Endothelial cell of umbilical vein (primary cell): Measurements from ENCODE around the gene NSL1.

Experiments
- EZH2 ChIP-seq: IDR thresholded peaks from 2 replicates; pipeline ENCODE4 v1.6.1; 2012; ENCODE audit warnings: borderline replicate concordance, low read depth, mild to moderate bottlenecking, moderate library complexity, low read length, inconsistent platforms; ENCODE audit not compliant: severe bottlenecking
- FOS ChIP-seq: IDR thresholded peaks from 2 replicates; pipeline ENCODE4 v1.6.1; 2011; ENCODE audit warnings: mild to moderate bottlenecking, low read length, moderate library complexity, borderline replicate concordance; ENCODE audit not compliant: insufficient read depth
- GATA2 ChIP-seq: IDR thresholded peaks from 2 replicates; pipeline ENCODE4 v1.7.0; 2011; ENCODE audit warnings: low read depth, mild to moderate bottlenecking, moderate library complexity, mixed read lengths, low read length; ENCODE audit not compliant: insufficient read length, insufficient read depth
- JUN ChIP-seq: IDR thresholded peaks from 2 replicates; pipeline ENCODE4 v1.6.1; 2011; ENCODE audit warnings: borderline replicate concordance, low read depth; ENCODE audit not compliant: insufficient read length, insufficient read depth
- MYC ChIP-seq: IDR thresholded peaks from one replicate; pipeline ENCODE4 v1.6.1; 2011; ENCODE audit warnings: mild to moderate bottlenecking, low read depth, low read length
- POLR2A ChIP-seq: IDR thresholded peaks from 2 replicates; pipeline ENCODE4 v1.6.1; 2012; ENCODE audit warnings: low read depth, mild to moderate bottlenecking, control low read depth, low read length
- POLR2AphosphoS5 ChIP-seq: IDR thresholded peaks from 2 replicates; pipeline ENCODE4 v1.6.1; 2012; ENCODE audit warnings: low read depth, mild to moderate bottlenecking, control low read depth, low read length, moderate library complexity; ENCODE audit not compliant: insufficient read depth
- TF ChIP-seq, protein P1 (sequence below), 2 donors: IDR thresholded peaks; 1 replicate in 1 of 2; 2 replicates in 1 of 2; pipeline ENCODE4 v1.5.1; 2011; ENCODE audit warnings: low read length in 2 of 2, mild to moderate bottlenecking in 2 of 2, moderate library complexity in 2 of 2, control low read depth in 1 of 2, inconsistent platforms in 1 of 2, low read depth in 1 of 2; ENCODE audit not compliant: insufficient read depth in 1 of 2; ENCODE audit errors: extremely low read depth in 1 of 2
- TF ChIP-seq, protein P2 (sequence below): IDR thresholded peaks from 2 replicates; pipeline ENCODE4 v1.6.1; 2011; ENCODE audit not compliant: insufficient read depth, insufficient read length

DNA sequence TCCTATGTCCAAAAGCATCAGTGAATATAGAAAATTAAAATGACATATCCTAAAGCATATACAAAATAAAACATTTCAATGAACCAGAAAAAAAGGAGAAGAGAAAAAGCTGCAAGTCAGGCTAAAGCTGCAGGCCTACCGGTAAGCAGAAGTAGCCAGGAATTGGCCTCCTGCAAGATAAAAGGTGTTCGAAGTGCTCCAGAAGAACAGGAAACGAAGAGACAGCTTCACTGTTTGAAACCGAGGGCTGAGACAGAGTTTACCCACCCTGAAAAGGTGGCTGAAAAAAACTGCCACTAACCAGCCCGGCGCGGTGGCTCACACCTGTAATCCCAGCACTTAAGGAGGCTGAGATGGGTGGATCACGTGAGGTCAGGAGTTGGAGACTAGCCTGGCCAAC lies 37.4 kb downstream of the NSL1 start:
- TF ChIP-seq, protein P1, sequence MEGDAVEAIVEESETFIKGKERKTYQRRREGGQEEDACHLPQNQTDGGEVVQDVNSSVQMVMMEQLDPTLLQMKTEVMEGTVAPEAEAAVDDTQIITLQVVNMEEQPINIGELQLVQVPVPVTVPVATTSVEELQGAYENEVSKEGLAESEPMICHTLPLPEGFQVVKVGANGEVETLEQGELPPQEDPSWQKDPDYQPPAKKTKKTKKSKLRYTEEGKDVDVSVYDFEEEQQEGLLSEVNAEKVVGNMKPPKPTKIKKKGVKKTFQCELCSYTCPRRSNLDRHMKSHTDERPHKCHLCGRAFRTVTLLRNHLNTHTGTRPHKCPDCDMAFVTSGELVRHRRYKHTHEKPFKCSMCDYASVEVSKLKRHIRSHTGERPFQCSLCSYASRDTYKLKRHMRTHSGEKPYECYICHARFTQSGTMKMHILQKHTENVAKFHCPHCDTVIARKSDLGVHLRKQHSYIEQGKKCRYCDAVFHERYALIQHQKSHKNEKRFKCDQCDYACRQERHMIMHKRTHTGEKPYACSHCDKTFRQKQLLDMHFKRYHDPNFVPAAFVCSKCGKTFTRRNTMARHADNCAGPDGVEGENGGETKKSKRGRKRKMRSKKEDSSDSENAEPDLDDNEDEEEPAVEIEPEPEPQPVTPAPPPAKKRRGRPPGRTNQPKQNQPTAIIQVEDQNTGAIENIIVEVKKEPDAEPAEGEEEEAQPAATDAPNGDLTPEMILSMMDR (IDR thresholded peaks at IDR 0.05; ENCODE audit: extremely low read depth in 1 of 2, insufficient read depth in 1 of 2, low read depth in 1 of 2, low read length in 2 of 2) = no peak
- TF ChIP-seq POLR2AphosphoS5 (no peak), POLR2A (no peak), MYC (no peak), EZH2 (no peak), JUN (no peak), GATA2 (no peak), FOS (no peak)
- TF ChIP-seq, protein P2, sequence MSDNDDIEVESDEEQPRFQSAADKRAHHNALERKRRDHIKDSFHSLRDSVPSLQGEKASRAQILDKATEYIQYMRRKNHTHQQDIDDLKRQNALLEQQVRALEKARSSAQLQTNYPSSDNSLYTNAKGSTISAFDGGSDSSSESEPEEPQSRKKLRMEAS = no peak
